Lower lobe of right lung (tissue), 1 donor: ENCODE data around the gene CARHSP1. TPM values are rescaled to one million over a fixed set of nuclear protein-coding genes. Genes with fewer than 3 reads are reported as not detected.

Experiments
- total RNA-seq: library from RNA; stranded (reverse); fragmentation: NEBNext Ultra II Directional; extraction: Animal tissue kit (Norgen Biotek cat#: 25700); gene quantifications from one replicate; pipeline ENCODE4 v1.2.1, GENCODE V29; 2021
- donor health status: DM: no; HTN: yes; CAD: no; lungs with severe emphysema.

The CARHSP1 gene
- total RNA-seq, 1 donor from 2014 or later, result 89.0 TPM

Other genes starting within 250 kb of the CARHSP1 start
- gene METTL22, start 247.3 kb downstream of the CARHSP1 start, total RNA-seq, result 43.5 TPM
- 12.9 TPM for gene ABAT, start 194.4 kb downstream of the CARHSP1 start, total RNA-seq
- gene TMEM186, start 71.4 kb downstream of the CARHSP1 start, total RNA-seq, result 8.6 TPM
- 39.3 TPM for gene PMM2, start 71.2 kb downstream of the CARHSP1 start, total RNA-seq
- not detected for gene LITAFD, start 13.3 kb upstream of the CARHSP1 start, total RNA-seq
- 87.5 TPM for gene USP7, start 94.9 kb upstream of the CARHSP1 start, total RNA-seq
- gene HAPSTR1, start 222.6 kb upstream of the CARHSP1 start, total RNA-seq, result 53.1 TPM